Keratinocyte (primary cell): ENCODE data around the gene PPP1R36. TPM values are rescaled to one million over a fixed set of nuclear protein-coding genes. Genes with fewer than 3 reads are reported as not detected.

Experiments used
- DNase-seq: peaks from one replicate; pipeline ENCODE4 v3.0.0-alpha.2; 2011; ENCODE audit warnings: low read depth, missing footprints, low spot score
- FAIRE-seq: peaks from 2 replicates; lab custom pipeline; 2011; peaks lifted over from hg19 to GRCh38; lab: Jason Lieb, UNC
- H2AFZ ChIP-seq: 2 replicates; pipeline ENCODE4 v1.6.0; 2012; ENCODE audit warnings: low read length, control low read depth, inconsistent platforms; ENCODE audit not compliant: control insufficient read depth
- H3K27ac ChIP-seq: 2 replicates; pipeline ENCODE4 v1.5.1; 2011; ENCODE audit warnings: low read length; ENCODE audit not compliant: control insufficient read depth, insufficient read depth
- H3K27me3 ChIP-seq: 3 replicates; pipeline ENCODE4 v1.6.0; 2011; ENCODE audit warnings: low read length; ENCODE audit not compliant: control insufficient read depth, insufficient read depth; ENCODE audit errors: extremely low read depth
- H3K36me3 ChIP-seq, 2 experiments: 2 replicates in 1 of 2; 3 replicates in 1 of 2; pipeline ENCODE4 v1.5.1; 2011; ENCODE audit warnings: low read length in 2 of 2, mild to moderate bottlenecking in 1 of 2; ENCODE audit not compliant: control insufficient read depth in 2 of 2, insufficient read depth in 2 of 2; ENCODE audit errors: extremely low read depth in 1 of 2
- H3K4me1 ChIP-seq: 3 replicates; pipeline ENCODE4 v1.5.1; 2011; ENCODE audit warnings: low read length; ENCODE audit not compliant: control insufficient read depth, insufficient read depth; ENCODE audit errors: extremely low read depth
- H3K4me2 ChIP-seq: 3 replicates; pipeline ENCODE4 v1.6.0; 2011; ENCODE audit warnings: low read depth, low read length; ENCODE audit not compliant: control insufficient read depth, insufficient read depth; ENCODE audit errors: extremely low read depth
- H3K4me3 ChIP-seq, 3 experiments: fragments of 200-600 bp in 1 of 3; sonication (generic) in 1 of 3; 2 replicates in 2 of 3; 3 replicates in 1 of 3; pipeline ENCODE4 v1.5.1; 2011 to 2016; ENCODE audit warnings: low read length in 3 of 3, mild to moderate bottlenecking in 3 of 3, control low read depth in 2 of 3, inconsistent platforms in 1 of 3, low read depth in 1 of 3, mixed read lengths in 1 of 3, mixed run types in 1 of 3, moderate library complexity in 1 of 3; ENCODE audit not compliant: control insufficient read depth in 2 of 3, insufficient read depth in 2 of 3; ENCODE audit errors: extremely low read depth in 1 of 3
- H3K79me2 ChIP-seq: 2 replicates; pipeline ENCODE4 v1.6.0; 2012; ENCODE audit warnings: low read length; ENCODE audit not compliant: control insufficient read depth, insufficient read depth
- H3K9ac ChIP-seq: 3 replicates; pipeline ENCODE4 v1.6.0; 2011; ENCODE audit warnings: low read length; ENCODE audit not compliant: control insufficient read depth, insufficient read depth; ENCODE audit errors: extremely low read depth
- H3K9me1 ChIP-seq: 3 replicates; pipeline ENCODE4 v1.6.0; 2011; ENCODE audit warnings: low read length; ENCODE audit not compliant: control insufficient read depth, insufficient read depth; ENCODE audit errors: extremely low read depth
- H3K9me3 ChIP-seq: 2 replicates; pipeline ENCODE4 v1.5.1; 2012; ENCODE audit warnings: low read depth, low read length; ENCODE audit not compliant: control insufficient read depth
- H4K20me1 ChIP-seq: 3 replicates; pipeline ENCODE4 v1.6.0; 2011; ENCODE audit warnings: low read length; ENCODE audit not compliant: control insufficient read depth, insufficient read depth; ENCODE audit errors: extremely low read depth
- EZH2 ChIP-seq: IDR thresholded peaks from one replicate; pipeline ENCODE4 v1.6.1; 2012; ENCODE audit warnings: inconsistent platforms, mild to moderate bottlenecking, low read length, moderate library complexity
- dilution Hi-C: fragments of 300-500 bp; cut with MboI; formaldehyde crosslinking; loops from one replicate; pipeline ENCODE4 v1.7.0; 2020; ENCODE audit warnings: low sequenced_read_pairs; ENCODE audit not compliant: extremely low pct_ligation_motif_present
- polyA plus RNA-seq, 5 experiments: library from polyadenylated mRNA; depleted of rRNA in 3 of 5; stranded (reverse) in 3 of 5; stranded (forward) in 1 of 5; unstranded in 1 of 5; fragments of >200 nt; gene quantifications; 1 replicate in 1 of 5; 2 replicates in 3 of 5; 3 replicates in 1 of 5; pipeline versions ENCODE4 v1.2.1 to v1.2.3, GENCODE V29; 2011 to 2012; ENCODE audit warnings: missing spikeins in 2 of 5, low read depth in 1 of 5, low replicate concordance in 1 of 5
- TF ChIP-seq, protein P1 (sequence below), 3 experiments: IDR thresholded peaks in 1 of 3; conservative IDR thresholded peaks in 1 of 3; optimal IDR thresholded peaks in 1 of 3; 2 replicates in 2 of 3; 3 replicates in 1 of 3; pipeline versions ENCODE3 to v1.5.1; 2011; ENCODE audit warnings: low read length in 3 of 3, mild to moderate bottlenecking in 3 of 3, moderate library complexity in 2 of 3, control low read depth in 1 of 3, inconsistent platforms in 1 of 3; ENCODE audit not compliant: insufficient read depth in 2 of 3; ENCODE audit errors: extremely low read depth in 1 of 3

The PPP1R36 gene
- polyA plus RNA-seq, 1 donor (not counting 4 experiments of a cell fraction or from before 2014, with no cell fraction given) = 0.81 TPM

DNA sequence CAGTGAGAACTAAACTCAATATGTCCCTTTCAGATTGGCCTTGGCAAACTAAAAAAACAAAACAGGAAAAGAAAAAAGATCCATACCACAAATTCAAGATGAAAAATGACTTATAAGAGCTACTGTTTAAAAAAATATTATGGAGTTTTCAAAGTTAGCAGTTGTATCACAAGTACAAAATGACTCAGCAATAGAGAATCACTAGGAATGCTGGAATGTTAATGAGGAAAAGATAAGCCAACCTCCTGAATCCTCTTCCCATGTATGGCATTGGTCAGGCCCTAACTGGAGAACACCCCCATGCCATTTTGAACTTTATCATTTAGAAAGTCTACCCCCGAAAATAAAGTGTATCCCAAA lies 62.2 kb downstream of the PPP1R36 start:
- no peaks in the 10 kb centered on the region for H3K9me3 ChIP-seq
- H2AFZ ChIP-seq = peak overlapping the region; percentile 37
- no peaks in the 10 kb centered on the region for H3K36me3 ChIP-seq
- TF ChIP-seq, protein P1, sequence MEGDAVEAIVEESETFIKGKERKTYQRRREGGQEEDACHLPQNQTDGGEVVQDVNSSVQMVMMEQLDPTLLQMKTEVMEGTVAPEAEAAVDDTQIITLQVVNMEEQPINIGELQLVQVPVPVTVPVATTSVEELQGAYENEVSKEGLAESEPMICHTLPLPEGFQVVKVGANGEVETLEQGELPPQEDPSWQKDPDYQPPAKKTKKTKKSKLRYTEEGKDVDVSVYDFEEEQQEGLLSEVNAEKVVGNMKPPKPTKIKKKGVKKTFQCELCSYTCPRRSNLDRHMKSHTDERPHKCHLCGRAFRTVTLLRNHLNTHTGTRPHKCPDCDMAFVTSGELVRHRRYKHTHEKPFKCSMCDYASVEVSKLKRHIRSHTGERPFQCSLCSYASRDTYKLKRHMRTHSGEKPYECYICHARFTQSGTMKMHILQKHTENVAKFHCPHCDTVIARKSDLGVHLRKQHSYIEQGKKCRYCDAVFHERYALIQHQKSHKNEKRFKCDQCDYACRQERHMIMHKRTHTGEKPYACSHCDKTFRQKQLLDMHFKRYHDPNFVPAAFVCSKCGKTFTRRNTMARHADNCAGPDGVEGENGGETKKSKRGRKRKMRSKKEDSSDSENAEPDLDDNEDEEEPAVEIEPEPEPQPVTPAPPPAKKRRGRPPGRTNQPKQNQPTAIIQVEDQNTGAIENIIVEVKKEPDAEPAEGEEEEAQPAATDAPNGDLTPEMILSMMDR (optimal IDR thresholded peaks at IDR 0.05 in 1 of 3, IDR thresholded peaks at IDR 0.05 in 1 of 3, conservative IDR thresholded peaks at IDR 0.05 in 1 of 3; ENCODE audit: extremely low read depth in 1 of 3, insufficient read depth in 2 of 3, low read length in 3 of 3) = no peak
- TF ChIP-seq EZH2 = no peak
- no peaks in the 10 kb centered on the region for H3K79me2 ChIP-seq
- H3K4me2 ChIP-seq = no peak overlapping the region
- DNase-seq = no peak
- dilution Hi-C loops = no loop called here
- no peak for FAIRE-seq
- H3K4me1 ChIP-seq = peaks cover 18% of the 10 kb centered on the region
- peak overlapping the region; percentile 1 for H3K27ac ChIP-seq
- no peaks in the 10 kb centered on the region for H4K20me1 ChIP-seq
- H3K9me1 ChIP-seq = no peaks in the 10 kb centered on the region
- no peaks in the 10 kb centered on the region for H3K27me3 ChIP-seq
- no peak overlapping the region for H3K9ac ChIP-seq
- H3K4me3 ChIP-seq = no peak overlapping the region

DNA sequence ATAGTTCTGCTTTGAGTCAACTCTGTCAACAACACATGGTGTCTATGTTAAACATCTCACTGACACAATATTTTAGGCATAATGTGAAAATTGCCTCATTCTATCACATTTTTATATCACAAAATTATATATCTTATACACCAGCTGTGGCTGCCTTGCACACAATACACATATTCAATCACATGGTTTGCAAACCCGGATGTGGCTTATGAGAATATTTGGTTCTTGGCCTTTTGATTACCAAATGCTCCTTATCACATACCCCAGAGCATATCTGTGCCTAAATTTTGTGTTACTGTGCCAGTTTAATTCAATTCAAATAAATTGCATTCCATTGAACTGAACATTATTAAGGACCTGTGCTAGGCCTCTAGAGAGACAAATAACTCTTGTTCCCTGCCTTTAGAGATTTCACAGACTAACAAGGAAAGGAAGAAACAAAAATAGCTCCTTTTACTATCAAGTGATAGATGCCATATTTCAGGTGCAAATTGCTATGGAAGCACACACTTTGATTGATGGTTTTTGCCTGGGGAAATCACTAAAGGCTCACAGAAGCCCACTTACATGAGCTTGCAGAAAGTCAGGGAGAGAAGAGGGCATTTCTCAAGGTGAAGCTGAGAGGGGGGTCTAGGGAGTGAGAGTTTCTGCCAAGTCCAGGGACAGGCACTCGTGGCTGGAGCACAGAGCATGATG lies 63.4 kb downstream of the PPP1R36 start:
- Histone ChIP-seq H3K9me1 (no peaks in the 10 kb centered on the region), H4K20me1 (no peaks in the 10 kb centered on the region), H3K27me3 (no peaks in the 10 kb centered on the region), H3K9me3 (no peaks in the 10 kb centered on the region), H3K27ac (no peak overlapping the region), H3K4me2 (no peak overlapping the region), H3K4me3 (no peak overlapping the region), H3K9ac (no peak overlapping the region), H2AFZ (no peak overlapping the region), H3K36me3 (no peaks in the 10 kb centered on the region), H3K4me1 (peaks cover 21% of the 10 kb centered on the region), H3K79me2 (no peaks in the 10 kb centered on the region)
- DNase-seq (no peak), FAIRE-seq (no peak)
- dilution Hi-C loops = no loop called here
- TF ChIP-seq, protein P1 (optimal IDR thresholded peaks at IDR 0.05 in 1 of 3, IDR thresholded peaks at IDR 0.05 in 1 of 3, conservative IDR thresholded peaks at IDR 0.05 in 1 of 3; ENCODE audit: extremely low read depth in 1 of 3, insufficient read depth in 2 of 3, low read length in 3 of 3) = no peak
- no peak for TF ChIP-seq EZH2
